Adrenal gland (tissue), 5 donors: Measurements from ENCODE around the gene ZNG1A.
"Not testable (repeated sequence)": the region's sequence is repeated elsewhere in the genome, so short reads cannot be mapped to it uniquely, and the experiment has no call there.

ENCODE experiments used
- POLR2A ChIP-seq, 2 donors: fragments of 450-650 bp; IDR thresholded peaks; one replicate each; pipeline ENCODE4 v1.6.1; 2017; ENCODE audit warnings: antibody characterized with exemption in 2 of 2, mild to moderate bottlenecking in 2 of 2, moderate library complexity in 1 of 2
- TF ChIP-seq, protein P1 (sequence below), 6 experiments: fragments of 450-650 bp in 4 of 6; fragments of 200-600 bp in 2 of 6; sonication (generic) in 1 of 6; IDR thresholded peaks; 1 replicate in 5 of 6; 2 replicates in 1 of 6; pipeline versions ENCODE4 v1.5.1 to v1.8.0; 2016 to 2021; ENCODE audit warnings: antibody characterized with exemption in 6 of 6, mild to moderate bottlenecking in 2 of 6, moderate library complexity in 1 of 6
- donor health status: DM: no; HTN: no; CAD: no.

DNA sequence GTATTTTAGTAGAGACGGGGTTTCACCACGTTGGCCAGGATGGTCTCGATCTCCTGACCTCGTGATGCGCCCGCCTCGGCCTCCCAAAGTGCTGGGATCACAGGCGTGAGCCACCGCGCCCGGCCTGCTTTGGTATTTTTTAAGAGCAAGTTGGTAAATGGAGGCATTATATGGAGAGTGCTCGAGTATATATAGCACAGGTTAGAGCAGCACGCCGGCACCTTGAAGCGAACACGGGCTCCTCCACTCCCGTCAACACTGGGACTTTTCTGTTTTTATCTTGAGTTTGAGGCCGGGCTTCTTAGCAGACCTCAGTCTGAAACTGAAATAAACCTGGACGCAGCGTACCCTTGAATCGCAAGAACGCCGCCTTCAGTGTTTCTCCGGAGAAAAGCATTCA lies 35.0 kb upstream of the ZNG1A start:
- TF ChIP-seq, protein P1, sequence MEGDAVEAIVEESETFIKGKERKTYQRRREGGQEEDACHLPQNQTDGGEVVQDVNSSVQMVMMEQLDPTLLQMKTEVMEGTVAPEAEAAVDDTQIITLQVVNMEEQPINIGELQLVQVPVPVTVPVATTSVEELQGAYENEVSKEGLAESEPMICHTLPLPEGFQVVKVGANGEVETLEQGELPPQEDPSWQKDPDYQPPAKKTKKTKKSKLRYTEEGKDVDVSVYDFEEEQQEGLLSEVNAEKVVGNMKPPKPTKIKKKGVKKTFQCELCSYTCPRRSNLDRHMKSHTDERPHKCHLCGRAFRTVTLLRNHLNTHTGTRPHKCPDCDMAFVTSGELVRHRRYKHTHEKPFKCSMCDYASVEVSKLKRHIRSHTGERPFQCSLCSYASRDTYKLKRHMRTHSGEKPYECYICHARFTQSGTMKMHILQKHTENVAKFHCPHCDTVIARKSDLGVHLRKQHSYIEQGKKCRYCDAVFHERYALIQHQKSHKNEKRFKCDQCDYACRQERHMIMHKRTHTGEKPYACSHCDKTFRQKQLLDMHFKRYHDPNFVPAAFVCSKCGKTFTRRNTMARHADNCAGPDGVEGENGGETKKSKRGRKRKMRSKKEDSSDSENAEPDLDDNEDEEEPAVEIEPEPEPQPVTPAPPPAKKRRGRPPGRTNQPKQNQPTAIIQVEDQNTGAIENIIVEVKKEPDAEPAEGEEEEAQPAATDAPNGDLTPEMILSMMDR (IDR thresholded peaks at IDR 0.05): not testable (repeated sequence)
- not testable (repeated sequence) for TF ChIP-seq POLR2A (IDR thresholded peaks at IDR 0.05)
